Karpas-422 (cell line): Measurements from ENCODE around the gene PAQR7. TPM values are rescaled to one million over a fixed set of nuclear protein-coding genes. Genes with fewer than 3 reads are reported as not detected.

Source experiments
- DNase-seq: peaks from one replicate; pipeline ENCODE4 v3.0.0-alpha.2; 2015
- H2AFZ ChIP-seq: fragments of 200-600 bp; sonication (generic); 2 replicates; pipeline ENCODE4 v1.6.1; 2014; ENCODE audit warnings: antibody characterized with exemption, low read length, mixed read lengths
- H3K27ac ChIP-seq: fragments of 200-600 bp; sonication (generic); 2 replicates; pipeline ENCODE4 v1.5.1; 2014; ENCODE audit warnings: mild to moderate bottlenecking, low read length, moderate library complexity
- H3K27me3 ChIP-seq: fragments of 200-600 bp; sonication (generic); 2 replicates; pipeline ENCODE4 v1.6.1; 2014; ENCODE audit warnings: low read length, mixed read lengths
- H3K36me3 ChIP-seq: fragments of 200-600 bp; sonication (generic); 2 replicates; pipeline ENCODE4 v1.6.1; 2014; ENCODE audit warnings: low read length, mixed read lengths; ENCODE audit not compliant: insufficient read depth
- H3K4me1 ChIP-seq: fragments of 200-600 bp; sonication (generic); 2 replicates; pipeline ENCODE4 v1.6.1; 2014; ENCODE audit warnings: mild to moderate bottlenecking, low read length, mixed read lengths
- H3K4me2 ChIP-seq: fragments of 200-600 bp; sonication (generic); 2 replicates; pipeline ENCODE4 v1.6.1; 2014; ENCODE audit warnings: low read length, low read depth, mild to moderate bottlenecking; ENCODE audit not compliant: poor library complexity, severe bottlenecking
- H3K4me3 ChIP-seq: fragments of 200-600 bp; sonication (generic); 2 replicates; pipeline ENCODE4 v1.5.1; 2014; ENCODE audit warnings: mild to moderate bottlenecking, antibody characterized with exemption, low read length, mixed read lengths
- H3K79me2 ChIP-seq: fragments of 200-600 bp; sonication (generic); 2 replicates; pipeline ENCODE4 v1.6.1; 2014; ENCODE audit warnings: mild to moderate bottlenecking, low read length, mixed read lengths
- H3K9ac ChIP-seq: fragments of 200-600 bp; sonication (generic); 2 replicates; pipeline ENCODE4 v1.6.0; 2014; ENCODE audit warnings: low read length
- H3K9me2 ChIP-seq: fragments of 200-600 bp; sonication (generic), shearing (Covaris generic); replicated peaks from 2 replicates; pipeline ENCODE4 v1.6.0; 2014; ENCODE audit warnings: mild to moderate bottlenecking, low read length, moderate library complexity; ENCODE audit not compliant: insufficient read depth
- H3K9me3 ChIP-seq: fragments of 300-700, 200-600 bp; sonication (generic); 2 replicates; pipeline ENCODE4 v1.6.1; 2014; ENCODE audit warnings: low read length, mixed read lengths
- H4K20me1 ChIP-seq: fragments of 200-600 bp; sonication (generic); 2 replicates; pipeline ENCODE4 v1.6.1; 2014; ENCODE audit warnings: mild to moderate bottlenecking, antibody characterized with exemption, low read length, low read depth; ENCODE audit not compliant: insufficient read depth
- total RNA-seq: library from RNA; depleted of rRNA; stranded (reverse); fragments of >200 nt; shearing (Covaris generic); gene quantifications from 2 replicates; pipeline ENCODE4 v1.2.3, GENCODE V29; 2014; ENCODE audit warnings: low replicate concordance

Gene PAQR7
- total RNA-seq, 1 experiment from 2014 or later: 8.4 TPM

- peak overlapping the region; percentile 80 for H3K4me2 ChIP-seq
- peak overlapping the region; percentile 73 for H3K4me3 ChIP-seq
- peak overlapping the region; percentile 61; the same call in 1 of the 2 replicates for H2AFZ ChIP-seq
- no peak overlapping the region for H3K27ac ChIP-seq
- no peak for DNase-seq
- no peaks in the 10 kb centered on the region for H3K79me2 ChIP-seq
- H3K9me2 ChIP-seq: no peaks in the 10 kb centered on the region
- H3K36me3 ChIP-seq: no peaks in the 10 kb centered on the region
- H4K20me1 ChIP-seq: no peaks in the 10 kb centered on the region
- peaks cover 57% of the 10 kb centered on the region for H3K4me1 ChIP-seq
- H3K27me3 ChIP-seq: no peaks in the 10 kb centered on the region
- H3K9ac ChIP-seq: peak overlapping the region; percentile 74
- H3K9me3 ChIP-seq: no peaks in the 10 kb centered on the region
Observed at GRCh38 chr1:25874635-25875153, 814 bp downstream of the PAQR7 start.

DNA sequence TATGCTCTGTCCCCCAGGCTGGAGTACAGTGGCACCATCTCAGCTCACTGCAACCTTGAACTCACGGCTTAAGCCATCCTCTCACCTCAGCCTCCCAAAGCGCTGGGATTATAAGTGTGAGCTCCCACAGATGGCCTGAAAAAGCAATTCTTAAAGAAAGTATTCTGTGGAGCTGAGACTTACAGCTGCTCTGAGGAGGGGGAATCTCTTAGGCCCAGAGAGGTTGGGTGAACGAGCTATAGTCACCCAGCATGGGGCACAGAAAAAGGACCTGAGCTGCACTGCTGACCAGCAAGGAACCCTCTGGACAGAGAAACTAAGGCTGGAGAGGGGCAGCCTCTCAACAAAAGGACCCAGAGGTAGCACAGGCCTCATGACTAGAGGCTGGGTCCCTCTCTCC is 1.3 kb downstream of the PAQR7 start:
- Histone ChIP-seq H3K79me2 (no peaks in the 10 kb centered on the region), H4K20me1 (no peaks in the 10 kb centered on the region), H3K4me3 (peak overlapping the region; percentile 73), H3K27ac (no peak overlapping the region), H3K4me1 (peaks cover 57% of the 10 kb centered on the region), H3K4me2 (peak overlapping the region; percentile 80), H3K27me3 (no peaks in the 10 kb centered on the region), H2AFZ (no peak overlapping the region), H3K9ac (peak overlapping the region; percentile 74), H3K36me3 (no peaks in the 10 kb centered on the region), H3K9me2 (no peaks in the 10 kb centered on the region), H3K9me3 (no peaks in the 10 kb centered on the region)
- DNase-seq: no peak

DNA sequence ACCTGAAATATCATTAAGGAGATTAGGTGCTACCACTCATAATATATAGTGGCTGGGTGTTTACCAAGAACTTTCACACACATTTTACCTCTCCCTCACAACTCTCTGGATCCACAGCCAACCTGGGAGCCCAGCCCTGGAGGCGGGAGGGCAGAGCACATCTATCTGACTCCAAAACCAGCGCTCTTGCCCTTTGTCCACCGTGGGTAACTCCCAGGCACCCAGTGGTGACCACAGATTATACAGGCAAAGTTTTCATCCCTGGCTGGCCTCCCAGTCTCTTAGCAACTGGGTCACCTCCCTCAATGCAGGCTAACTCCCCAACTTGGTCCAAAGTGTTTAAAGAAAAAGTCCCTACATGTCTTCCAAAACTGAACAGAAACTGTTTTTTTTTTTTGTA is 2.4 kb downstream of the PAQR7 start:
- H4K20me1 ChIP-seq: no peaks in the 10 kb centered on the region
- H3K9me2 ChIP-seq: no peaks in the 10 kb centered on the region
- no peaks in the 10 kb centered on the region for H3K27me3 ChIP-seq
- H3K27ac ChIP-seq: peak overlapping the region; percentile 74
- peak overlapping the region; percentile 50 for H3K9ac ChIP-seq
- H3K9me3 ChIP-seq: no peaks in the 10 kb centered on the region
- H3K36me3 ChIP-seq: no peaks in the 10 kb centered on the region
- peaks cover 57% of the 10 kb centered on the region for H3K4me1 ChIP-seq
- H2AFZ ChIP-seq: no peak overlapping the region
- no peak for DNase-seq
- peak overlapping the region; percentile 47 for H3K4me3 ChIP-seq
- H3K79me2 ChIP-seq: no peaks in the 10 kb centered on the region
- H3K4me2 ChIP-seq: peak overlapping the region; percentile 65

- Histone ChIP-seq H3K9me2 (no peaks in the 10 kb centered on the region), H3K9ac (peak overlapping the region; percentile 50), H3K9me3 (no peaks in the 10 kb centered on the region), H3K4me2 (peak overlapping the region; percentile 65), H3K27me3 (no peaks in the 10 kb centered on the region), H3K27ac (peak overlapping the region; percentile 74), H3K4me3 (peak overlapping the region; percentile 47), H3K4me1 (peaks cover 57% of the 10 kb centered on the region), H2AFZ (no peak overlapping the region), H3K79me2 (no peaks in the 10 kb centered on the region), H4K20me1 (no peaks in the 10 kb centered on the region), H3K36me3 (no peaks in the 10 kb centered on the region)
- DNase-seq: peak; percentile 81
Observed at GRCh38 chr1:25872713-25873112, 2.8 kb downstream of the PAQR7 start.

GRCh38 chr1:25871704-25872494 is 3.6 kb downstream of the PAQR7 start:
- 0 out of 2 replicates have a peak overlapping the region, but pooled peaks have one; percentile 13 for H3K4me3 ChIP-seq
- no peak overlapping the region; the same call in 1 of the 2 replicates for H3K27ac ChIP-seq
- H3K4me2 ChIP-seq: peak overlapping the region; percentile 65
- H4K20me1 ChIP-seq: no peaks in the 10 kb centered on the region
- no peak overlapping the region; the same call in 1 of the 2 replicates for H3K9ac ChIP-seq
- no peak for DNase-seq
- no peaks in the 10 kb centered on the region for H3K27me3 ChIP-seq
- H3K9me2 ChIP-seq: no peaks in the 10 kb centered on the region
- peaks cover 57% of the 10 kb centered on the region for H3K4me1 ChIP-seq
- no peak overlapping the region for H2AFZ ChIP-seq
- no peaks in the 10 kb centered on the region for H3K9me3 ChIP-seq
- no peaks in the 10 kb centered on the region for H3K79me2 ChIP-seq
- no peaks in the 10 kb centered on the region for H3K36me3 ChIP-seq

GRCh38 chr1:25871086-25871703 is 4.3 kb downstream of the PAQR7 start:
- Histone ChIP-seq H3K9me2 (no peaks in the 10 kb centered on the region), H3K4me1 (peaks cover 57% of the 10 kb centered on the region), H3K27ac (no peak overlapping the region), H3K4me3 (peak overlapping the region; percentile 13; the same call in 1 of the 2 replicates), H3K27me3 (no peaks in the 10 kb centered on the region), H2AFZ (no peak overlapping the region), H3K9me3 (no peaks in the 10 kb centered on the region), H3K36me3 (no peaks in the 10 kb centered on the region), H3K9ac (peak overlapping the region; percentile 12; the same call in 1 of the 2 replicates), H3K4me2 (peak overlapping the region; percentile 30), H4K20me1 (no peaks in the 10 kb centered on the region), H3K79me2 (no peaks in the 10 kb centered on the region)
- no peak for DNase-seq

GRCh38 chr1:25870614-25871013 is 4.9 kb downstream of the PAQR7 start:
- Histone ChIP-seq H3K9ac (peak overlapping the region; percentile 12; the same call in 1 of the 2 replicates), H3K36me3 (no peaks in the 10 kb centered on the region), H3K27ac (no peak overlapping the region), H3K9me3 (no peaks in the 10 kb centered on the region), H3K4me2 (peak overlapping the region; percentile 30), H4K20me1 (no peaks in the 10 kb centered on the region), H3K4me3 (no peak overlapping the region), H3K79me2 (no peaks in the 10 kb centered on the region), H3K4me1 (peaks cover 51% of the 10 kb centered on the region), H2AFZ (no peak overlapping the region), H3K27me3 (no peaks in the 10 kb centered on the region), H3K9me2 (no peaks in the 10 kb centered on the region)
- DNase-seq: no peak

DNA sequence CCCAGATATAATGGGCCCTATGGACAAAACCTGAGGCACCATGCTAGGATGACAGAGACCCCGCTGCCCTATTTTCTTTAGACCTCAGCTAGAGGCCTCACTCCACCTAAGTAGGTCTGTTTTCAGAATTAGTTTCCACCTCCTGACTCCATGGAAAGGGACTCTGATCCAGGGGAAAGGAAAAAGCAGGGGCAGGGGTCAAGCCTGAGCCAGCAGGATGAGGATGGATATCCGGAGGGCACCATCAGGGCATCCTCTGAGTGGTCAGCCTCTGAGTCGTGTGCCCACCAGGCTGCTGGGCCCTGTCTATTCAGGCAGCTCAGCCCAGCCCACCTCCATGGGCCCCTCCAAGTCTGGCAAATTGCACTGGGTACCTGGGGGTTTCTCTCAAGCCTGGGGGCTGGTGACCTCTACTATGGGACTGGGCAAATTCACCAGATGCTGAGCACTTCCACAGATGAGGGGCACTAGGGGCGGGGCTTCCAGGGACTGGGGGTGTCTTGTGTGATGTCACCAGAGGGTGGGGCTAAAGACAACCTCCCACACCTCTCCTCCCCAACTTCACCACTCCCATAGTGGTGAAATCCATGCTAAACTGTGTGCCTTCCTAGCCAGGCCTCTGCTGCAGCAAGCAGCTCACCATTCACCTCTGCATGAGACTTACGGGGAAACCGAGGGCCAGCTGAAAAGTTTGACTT is 5.5 kb downstream of the PAQR7 start:
- H3K4me2 ChIP-seq: no peak overlapping the region

More for the DNA sequence above, 5.5 kb downstream of the PAQR7 start:
- Histone ChIP-seq H3K9ac (no peak overlapping the region), H3K4me3 (no peak overlapping the region), H4K20me1 (no peaks in the 10 kb centered on the region), H3K27me3 (no peaks in the 10 kb centered on the region), H3K79me2 (no peaks in the 10 kb centered on the region), H3K27ac (no peak overlapping the region), H3K4me1 (peaks cover 46% of the 10 kb centered on the region), H3K36me3 (no peaks in the 10 kb centered on the region), H3K9me3 (no peaks in the 10 kb centered on the region), H2AFZ (no peak overlapping the region), H3K9me2 (no peaks in the 10 kb centered on the region)
- DNase-seq: peak; percentile 56
